Upper lobe of right lung (tissue), 1 donor: ENCODE measurements around the gene CD6. TPM values are rescaled to one million over a fixed set of nuclear protein-coding genes. Genes with fewer than 3 reads are reported as not detected.

Source experiments
- ATAC-seq: fragments of 200-7000 bp; cut with Tn5 transposase; one replicate; pipeline ENCODE4 v1.9.1; 2020; ENCODE audit warnings: mild to moderate bottlenecking, moderate library complexity
- DNase-seq: peaks from one replicate; pipeline ENCODE4 v3.0.0-alpha.2; 2020
- H3K27ac ChIP-seq: fragments of 200-600 bp; one replicate; pipeline ENCODE4 v1.8.0; 2022
- H3K27me3 ChIP-seq: fragments of 200-600 bp; one replicate; pipeline ENCODE4 v1.8.0; 2022; ENCODE audit warnings: mild to moderate bottlenecking
- H3K36me3 ChIP-seq: fragments of 200-600 bp; one replicate; pipeline ENCODE4 v1.8.0; 2022
- H3K4me1 ChIP-seq: fragments of 200-600 bp; one replicate; pipeline ENCODE4 v1.8.0; 2022
- H3K4me3 ChIP-seq: fragments of 200-600 bp; one replicate; pipeline ENCODE4 v1.8.0; 2022; ENCODE audit warnings: mild to moderate bottlenecking
- H3K9me3 ChIP-seq: fragments of 200-600 bp; one replicate; pipeline ENCODE4 v1.8.0; 2022
- intact Hi-C: fragments of 100-400 bp; cut with DNase I; formaldehyde crosslinking; loops from one replicate; pipeline ENCODE4 v1.11.0; 2022
- total RNA-seq: library from RNA; stranded (reverse); fragmentation: NEBNext Ultra II Directional; extraction: Animal tissue kit (Norgen Biotek cat#: 25700); gene quantifications from one replicate; pipeline ENCODE4 v1.2.1, GENCODE V29; 2021
- TF ChIP-seq, protein P1 (sequence below): fragments of 200-600 bp; IDR thresholded peaks from one replicate; pipeline ENCODE4 v1.8.0; 2022; ENCODE audit warnings: antibody characterized with exemption
- donor health status: DM: no; HTN: yes; CAD: no; lungs with severe emphysema.

The CD6 gene
- total RNA-seq, 1 donor from 2014 or later = 3.9 TPM

DNA sequence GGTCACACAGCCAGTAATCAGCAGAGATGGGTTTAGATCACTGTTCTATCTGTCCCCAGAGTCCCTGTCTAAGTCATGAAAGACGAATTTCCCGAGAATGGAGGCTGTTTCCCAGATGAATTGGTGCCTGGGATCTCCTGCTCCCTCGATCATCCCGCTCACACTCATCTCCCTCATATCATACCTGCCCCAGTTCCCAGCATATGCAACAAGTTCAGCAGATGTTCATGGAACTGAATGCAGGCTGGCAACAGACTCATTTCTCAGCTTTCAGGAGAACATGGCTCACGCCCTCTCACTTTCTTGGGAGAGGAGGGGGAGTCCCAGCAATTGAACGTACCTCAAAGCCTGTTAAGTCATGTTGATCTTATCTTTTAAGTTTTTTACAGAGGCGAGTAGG is 22.1 kb downstream of the CD6 start:
- TF ChIP-seq, protein P1, sequence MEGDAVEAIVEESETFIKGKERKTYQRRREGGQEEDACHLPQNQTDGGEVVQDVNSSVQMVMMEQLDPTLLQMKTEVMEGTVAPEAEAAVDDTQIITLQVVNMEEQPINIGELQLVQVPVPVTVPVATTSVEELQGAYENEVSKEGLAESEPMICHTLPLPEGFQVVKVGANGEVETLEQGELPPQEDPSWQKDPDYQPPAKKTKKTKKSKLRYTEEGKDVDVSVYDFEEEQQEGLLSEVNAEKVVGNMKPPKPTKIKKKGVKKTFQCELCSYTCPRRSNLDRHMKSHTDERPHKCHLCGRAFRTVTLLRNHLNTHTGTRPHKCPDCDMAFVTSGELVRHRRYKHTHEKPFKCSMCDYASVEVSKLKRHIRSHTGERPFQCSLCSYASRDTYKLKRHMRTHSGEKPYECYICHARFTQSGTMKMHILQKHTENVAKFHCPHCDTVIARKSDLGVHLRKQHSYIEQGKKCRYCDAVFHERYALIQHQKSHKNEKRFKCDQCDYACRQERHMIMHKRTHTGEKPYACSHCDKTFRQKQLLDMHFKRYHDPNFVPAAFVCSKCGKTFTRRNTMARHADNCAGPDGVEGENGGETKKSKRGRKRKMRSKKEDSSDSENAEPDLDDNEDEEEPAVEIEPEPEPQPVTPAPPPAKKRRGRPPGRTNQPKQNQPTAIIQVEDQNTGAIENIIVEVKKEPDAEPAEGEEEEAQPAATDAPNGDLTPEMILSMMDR = no peak
- H3K4me1 ChIP-seq = peaks cover 16% of the 10 kb centered on the region
- H3K27me3 ChIP-seq = no peaks in the 10 kb centered on the region
- no peaks in the 10 kb centered on the region for H3K36me3 ChIP-seq
- ATAC-seq (no peak), DNase-seq (no peak)
- H3K27ac ChIP-seq = no peak overlapping the region
- H3K4me3 ChIP-seq = no peak overlapping the region
- H3K9me3 ChIP-seq = no peaks in the 10 kb centered on the region
- intact Hi-C loops = no loop called here

DNA sequence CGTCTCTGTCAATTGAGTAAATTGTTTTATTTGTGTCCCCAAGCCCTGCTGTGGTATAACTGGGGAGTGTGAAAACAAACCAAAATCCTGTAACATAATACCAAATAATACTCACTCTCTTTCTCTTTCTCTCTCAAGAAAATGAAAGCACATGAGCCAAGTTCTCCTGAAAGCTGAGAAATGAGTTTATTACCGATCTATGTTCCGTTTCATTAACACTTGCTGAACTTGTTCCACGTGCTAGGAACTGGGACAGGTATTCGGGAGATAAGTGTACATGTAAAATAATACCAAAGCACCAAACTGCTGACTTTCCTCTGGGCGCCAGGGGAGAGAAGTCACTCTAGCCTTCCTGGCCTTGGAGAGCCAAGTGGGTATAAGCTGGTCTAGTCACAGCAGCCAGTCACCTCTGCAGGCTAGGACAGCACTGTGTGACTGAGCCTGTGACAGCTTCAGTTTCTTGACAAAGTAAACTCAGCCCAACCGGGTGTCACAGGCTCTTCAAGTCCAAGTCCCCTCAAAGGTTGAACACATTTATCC is 23.1 kb downstream of the CD6 start:
- DNase-seq = no peak
- H3K4me1 ChIP-seq = peaks cover 16% of the 10 kb centered on the region
- no peak overlapping the region for H3K4me3 ChIP-seq
- no peak overlapping the region for H3K27ac ChIP-seq
- H3K36me3 ChIP-seq = no peaks in the 10 kb centered on the region
- intact Hi-C loops = no loop called here
- H3K9me3 ChIP-seq = no peaks in the 10 kb centered on the region
- TF ChIP-seq, protein P1 = no peak
- no peak for ATAC-seq
- H3K27me3 ChIP-seq = no peaks in the 10 kb centered on the region

DNA sequence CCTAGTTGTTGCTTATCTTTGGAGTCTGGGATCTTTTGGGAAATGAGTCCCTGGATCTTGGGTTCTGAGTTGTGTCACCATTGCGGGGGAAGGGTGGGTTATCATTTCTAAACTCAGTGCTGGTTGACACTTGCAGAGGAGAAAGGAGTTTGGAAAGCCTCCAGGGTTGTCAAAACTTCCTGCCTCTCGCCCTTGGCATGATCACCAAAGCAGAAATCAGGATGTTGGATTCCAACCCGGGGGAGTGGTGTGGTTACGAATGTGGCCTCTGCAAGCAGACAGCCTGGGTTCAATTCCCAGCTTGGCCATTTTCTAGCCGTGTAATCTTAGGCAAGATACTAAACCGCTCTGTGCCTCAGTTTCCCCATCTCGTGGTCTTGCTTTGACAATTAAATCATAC is 24.3 kb downstream of the CD6 start:
- DNase-seq (no peak), ATAC-seq (peak; percentile 73)
- peaks cover 16% of the 10 kb centered on the region for H3K4me1 ChIP-seq
- no peaks in the 10 kb centered on the region for H3K9me3 ChIP-seq
- H3K27me3 ChIP-seq = no peaks in the 10 kb centered on the region
- no peak overlapping the region for H3K4me3 ChIP-seq
- intact Hi-C loops = no loop called here
- no peak overlapping the region for H3K27ac ChIP-seq
- H3K36me3 ChIP-seq = no peaks in the 10 kb centered on the region
- TF ChIP-seq, protein P1 = no peak

DNA sequence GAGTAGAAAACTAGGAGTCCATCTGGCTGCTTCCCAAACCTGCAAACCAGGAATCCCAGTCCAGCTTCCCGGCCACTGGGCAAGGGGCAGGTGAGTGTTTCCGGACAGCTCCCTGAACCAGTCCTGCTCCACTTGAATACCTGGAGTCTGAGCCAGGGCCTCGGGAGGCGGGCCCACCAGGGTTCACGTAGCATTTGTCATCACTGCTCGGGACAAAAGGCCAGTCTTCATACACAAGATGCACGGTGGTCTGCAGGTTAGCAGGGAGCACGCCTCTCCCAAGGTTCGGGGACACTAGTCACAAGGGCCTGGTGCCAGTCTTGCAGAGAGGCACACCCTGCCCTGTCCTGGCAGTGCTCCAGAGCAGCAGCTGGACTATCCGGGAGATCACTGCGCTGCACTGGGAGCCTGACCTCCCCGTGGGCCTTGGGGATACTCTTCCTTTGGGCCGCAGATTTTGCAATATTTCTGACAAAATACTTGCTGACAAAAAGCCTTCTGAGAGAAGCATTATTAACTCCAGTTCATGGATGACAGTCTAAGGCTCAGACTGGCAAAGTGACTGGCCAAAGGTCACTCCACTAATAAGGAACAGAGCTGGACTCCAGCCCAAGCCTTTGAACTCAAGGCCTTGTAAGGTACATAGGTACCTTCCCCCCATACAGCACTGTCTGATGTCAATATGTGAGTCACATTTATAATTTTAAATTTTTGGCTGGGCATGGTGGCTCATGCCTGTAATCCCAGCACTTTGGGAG is 25.1 kb downstream of the CD6 start:
- intact Hi-C loops = no loop called here
- no peaks in the 10 kb centered on the region for H3K9me3 ChIP-seq
- DNase-seq (peak; percentile 71), ATAC-seq (peak; percentile 63)
- no peak overlapping the region for H3K27ac ChIP-seq
- no peaks in the 10 kb centered on the region for H3K36me3 ChIP-seq
- TF ChIP-seq, protein P1 = no peak
- peaks cover 16% of the 10 kb centered on the region for H3K4me1 ChIP-seq
- H3K27me3 ChIP-seq = no peaks in the 10 kb centered on the region
- H3K4me3 ChIP-seq = no peak overlapping the region

DNA sequence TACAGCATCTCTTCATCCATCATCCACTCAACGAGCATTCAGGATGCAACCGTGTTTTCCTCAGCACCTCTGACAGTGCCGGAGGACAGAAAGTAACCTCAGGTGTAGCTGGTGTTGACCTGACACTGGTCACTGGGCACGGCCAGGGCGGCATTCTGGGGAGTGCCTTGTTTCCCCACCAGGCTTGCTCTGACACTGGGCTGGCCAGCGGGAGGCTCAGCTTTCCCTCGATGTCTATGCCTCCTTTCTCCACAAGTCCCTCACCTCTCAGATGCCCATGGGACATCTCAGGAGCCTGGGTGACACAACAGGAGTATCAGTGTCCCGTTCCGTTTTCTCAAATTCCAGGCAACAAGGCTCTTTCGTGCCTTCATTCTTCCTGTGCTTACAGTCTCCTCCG is 28.9 kb downstream of the CD6 start:
- TF ChIP-seq, protein P1 = no peak
- intact Hi-C loops = no loop called here
- DNase-seq = no peak
- H3K27me3 ChIP-seq = no peaks in the 10 kb centered on the region
- H3K27ac ChIP-seq = no peak overlapping the region
- no peaks in the 10 kb centered on the region for H3K36me3 ChIP-seq
- H3K4me1 ChIP-seq = peaks cover 15% of the 10 kb centered on the region
- no peak for ATAC-seq
- H3K9me3 ChIP-seq = no peaks in the 10 kb centered on the region
- H3K4me3 ChIP-seq = no peak overlapping the region
